ENCODE results near the gene NAV1.
"Not testable (repeated sequence)": the region's sequence is repeated elsewhere in the genome, so short reads cannot be mapped to it uniquely, and the experiment has no call there.

Gene NAV1

GRCh38 chr1:201538612-201539551 lies at the start of gene NAV1:
NAV1 (plus strand) TSS chr1:201539127; CDS start chr1:201622885, 83,758 bp downstream.
- DNase-seq: no peak

GRCh38 chr1:201489643-201490261 lies 49.2 kb upstream of the NAV1 start:
- no peak for DNase-seq

- DNase-seq: no peak
Measured at GRCh38 chr1:201490708-201491131, 48.2 kb upstream of the NAV1 start.

GRCh38 chr1:201491896-201492511 lies 46.9 kb upstream of the NAV1 start:
- DNase-seq: no peak

GRCh38 chr1:201493026-201493656 lies 45.8 kb upstream of the NAV1 start:
- DNase-seq: not testable (repeated sequence)

- no peak for DNase-seq
Measured at GRCh38 chr1:201493757-201494617, 44.9 kb upstream of the NAV1 start.

- DNase-seq: no peak
Measured at GRCh38 chr1:201495551-201496295, 43.2 kb upstream of the NAV1 start.

- no peak for DNase-seq
Measured at GRCh38 chr1:201496296-201496690, 42.6 kb upstream of the NAV1 start.

GRCh38 chr1:201497935-201498509 lies 40.9 kb upstream of the NAV1 start:
- no peak for DNase-seq

- no peak for DNase-seq
Measured at GRCh38 chr1:201498621-201499020, 40.3 kb upstream of the NAV1 start.

GRCh38 chr1:201499191-201499590 lies 39.7 kb upstream of the NAV1 start:
- no peak for DNase-seq

- DNase-seq: no peak
Measured at GRCh38 chr1:201499795-201500669, 38.9 kb upstream of the NAV1 start.

- DNase-seq: no peak
Measured at GRCh38 chr1:201500670-201501120, 38.2 kb upstream of the NAV1 start.

- no peak for DNase-seq
Measured at GRCh38 chr1:201501144-201501543, 37.8 kb upstream of the NAV1 start.

- DNase-seq: no peak
Measured at GRCh38 chr1:201501812-201502510, 37.0 kb upstream of the NAV1 start.

GRCh38 chr1:201502511-201502857 lies 36.4 kb upstream of the NAV1 start:
- no peak for DNase-seq

- DNase-seq: no peak
Measured at GRCh38 chr1:201503397-201504176, 35.3 kb upstream of the NAV1 start.

GRCh38 chr1:201504179-201504631 lies 34.7 kb upstream of the NAV1 start:
- DNase-seq: no peak

All from NCI-H1436 treated with DMSO at 0.1 percent for 48 hours (cell line).